ENCODE results near the gene ASRGL1. TPM values are rescaled to one million over a fixed set of nuclear protein-coding genes. Genes with fewer than 3 reads are reported as not detected.
"Not testable (repeated sequence)": the region's sequence is repeated elsewhere in the genome, so short reads cannot be mapped to it uniquely, and the experiment has no call there.

The ASRGL1 gene
- total RNA-seq, 1 donor from 2014 or later, result 2.9 TPM

GRCh38 chr11:62359475-62359874 lies 22.2 kb downstream of the ASRGL1 start:
- H3K36me3 Mint-ChIP-seq (ENCODE audit: unreplicated experiment), result no peaks in the 10 kb centered on the region
- no peaks in the 10 kb centered on the region for H3K4me1 Mint-ChIP-seq (ENCODE audit: unreplicated experiment)
- DNase-seq (ENCODE audit: extremely low spot score, unreplicated experiment), result no peak
- no peaks in the 10 kb centered on the region for H3K9me3 Mint-ChIP-seq (ENCODE audit: unreplicated experiment)
- H3K27me3 Mint-ChIP-seq (ENCODE audit: unreplicated experiment), result no peaks in the 10 kb centered on the region
- H3K27ac Mint-ChIP-seq (ENCODE audit: unreplicated experiment), result no peak overlapping the region
- no peak overlapping the region for H3K4me3 Mint-ChIP-seq (ENCODE audit: unreplicated experiment)
- TF ChIP-seq CTCF (IDR thresholded peaks at IDR 0.05), result no peak

- no peak for DNase-seq (ENCODE audit: extremely low spot score, unreplicated experiment)
- Mint-ChIP-seq H3K4me3 (ENCODE audit: unreplicated experiment) (no peak overlapping the region), H3K4me1 (ENCODE audit: unreplicated experiment) (no peaks in the 10 kb centered on the region), H3K9me3 (ENCODE audit: unreplicated experiment) (no peaks in the 10 kb centered on the region), H3K36me3 (ENCODE audit: unreplicated experiment) (no peaks in the 10 kb centered on the region), H3K27me3 (ENCODE audit: unreplicated experiment) (no peaks in the 10 kb centered on the region), H3K27ac (ENCODE audit: unreplicated experiment) (no peak overlapping the region)
- TF ChIP-seq CTCF (IDR thresholded peaks at IDR 0.05), result no peak
Measured at GRCh38 chr11:62360685-62361084, 23.4 kb downstream of the ASRGL1 start.

- not testable (repeated sequence) for H3K9me3 Mint-ChIP-seq (ENCODE audit: unreplicated experiment); H3K4me3 Mint-ChIP-seq (ENCODE audit: unreplicated experiment); H3K27me3 Mint-ChIP-seq (ENCODE audit: unreplicated experiment); H3K4me1 Mint-ChIP-seq (ENCODE audit: unreplicated experiment); H3K36me3 Mint-ChIP-seq (ENCODE audit: unreplicated experiment); DNase-seq (ENCODE audit: extremely low spot score, unreplicated experiment); H3K27ac Mint-ChIP-seq (ENCODE audit: unreplicated experiment)
Measured at GRCh38 chr11:62368861-62369477, 31.7 kb downstream of the ASRGL1 start.

GRCh38 chr11:62370743-62371440 lies 33.6 kb downstream of the ASRGL1 start:
- H3K27me3 Mint-ChIP-seq (ENCODE audit: unreplicated experiment), result no peaks in the 10 kb centered on the region
- H3K4me1 Mint-ChIP-seq (ENCODE audit: unreplicated experiment), result no peaks in the 10 kb centered on the region
- H3K27ac Mint-ChIP-seq (ENCODE audit: unreplicated experiment), result no peak overlapping the region
- H3K4me3 Mint-ChIP-seq (ENCODE audit: unreplicated experiment), result no peak overlapping the region
- H3K36me3 Mint-ChIP-seq (ENCODE audit: unreplicated experiment), result no peaks in the 10 kb centered on the region
- no peak for DNase-seq (ENCODE audit: extremely low spot score, unreplicated experiment)
- H3K9me3 Mint-ChIP-seq (ENCODE audit: unreplicated experiment), result peaks cover 4% of the 10 kb centered on the region
- no peak for TF ChIP-seq CTCF (IDR thresholded peaks at IDR 0.05)

- Mint-ChIP-seq H3K4me1 (ENCODE audit: unreplicated experiment) (no peaks in the 10 kb centered on the region), H3K4me3 (ENCODE audit: unreplicated experiment) (no peak overlapping the region), H3K9me3 (ENCODE audit: unreplicated experiment) (peaks cover 4% of the 10 kb centered on the region), H3K27ac (ENCODE audit: unreplicated experiment) (no peak overlapping the region), H3K27me3 (ENCODE audit: unreplicated experiment) (no peaks in the 10 kb centered on the region), H3K36me3 (ENCODE audit: unreplicated experiment) (no peaks in the 10 kb centered on the region)
- TF ChIP-seq CTCF (IDR thresholded peaks at IDR 0.05), result no peak
- DNase-seq (ENCODE audit: extremely low spot score, unreplicated experiment), result no peak
Measured at GRCh38 chr11:62372871-62373270, 35.6 kb downstream of the ASRGL1 start.

Data from osteocyte (in vitro differentiated cells).